ENCODE measurements around the gene OR6T1. TPM values are rescaled to one million over a fixed set of nuclear protein-coding genes. Genes with fewer than 3 reads are reported as not detected.

OR6T1 gene
- not detected in 2 replicates for total RNA-seq (2014; rRNA removed; shearing (Covaris generic))

- no peak for DNase-seq (ENCODE audit: low spot score)
Measured at GRCh38 chr11:123943738-123944137, at the start of gene OR6T1. OR6T1 (minus strand) TSS chr11:123943838; CDS start chr11:123943838, 0 bp downstream.

- no peak for DNase-seq (ENCODE audit: low spot score)
Measured at GRCh38 chr11:123979311-123979710, 35.7 kb upstream of the OR6T1 start.

- no peak for DNase-seq (ENCODE audit: low spot score)
Measured at GRCh38 chr11:123977731-123978347, 34.2 kb upstream of the OR6T1 start, which contains the start of gene OR10S1. OR10S1 (minus strand) TSS chr11:123977781; CDS start chr11:123977664, 117 bp downstream.

GRCh38 chr11:123976770-123977560, 33.3 kb upstream of the OR6T1 start:
- no peak for DNase-seq (ENCODE audit: low spot score)

- DNase-seq (ENCODE audit: low spot score), result peak; percentile 54
Measured at GRCh38 chr11:123973816-123974215, 30.2 kb upstream of the OR6T1 start.

- DNase-seq (ENCODE audit: low spot score), result no peak
Measured at GRCh38 chr11:123956752-123957151, 13.1 kb upstream of the OR6T1 start.

- DNase-seq (ENCODE audit: low spot score), result no peak
Measured at GRCh38 chr11:123945132-123945531, 1.5 kb upstream of the OR6T1 start.

GRCh38 chr11:123942413-123942812, 1.2 kb downstream of the OR6T1 start:
- DNase-seq (ENCODE audit: low spot score), result no peak

- DNase-seq (ENCODE audit: low spot score), result no peak
Measured at GRCh38 chr11:123939317-123939716, 4.3 kb downstream of the OR6T1 start, which contains the start of gene OR4D5. OR4D5 (plus strand) TSS chr11:123939617; CDS start chr11:123939617, 0 bp downstream.

GRCh38 chr11:123924027-123924426, 19.6 kb downstream of the OR6T1 start:
- no peak for DNase-seq (ENCODE audit: low spot score)

GRCh38 chr11:123920943-123921342, 22.7 kb downstream of the OR6T1 start:
- no peak for DNase-seq (ENCODE audit: low spot score)

- no peak for DNase-seq (ENCODE audit: low spot score)
Measured at GRCh38 chr11:123905826-123906225, 37.8 kb downstream of the OR6T1 start.

GRCh38 chr11:123904932-123905331, 38.7 kb downstream of the OR6T1 start:
- no peak for DNase-seq (ENCODE audit: low spot score)

- no peak for DNase-seq (ENCODE audit: low spot score)
Measured at GRCh38 chr11:123903932-123904331, 39.7 kb downstream of the OR6T1 start.

GRCh38 chr11:123901867-123902266, 41.8 kb downstream of the OR6T1 start, which contains the start of gene OR8D4:
OR8D4 (plus strand) TSS chr11:123902167; CDS start chr11:123906432, 4,265 bp downstream.
- DNase-seq (ENCODE audit: low spot score), result no peak

- DNase-seq (ENCODE audit: low spot score), result no peak
Measured at GRCh38 chr11:123899792-123900191, 43.8 kb downstream of the OR6T1 start.

Other genes starting within 250 kb of the OR6T1 start
- gene ZNF202, start 202.2 kb downstream of the OR6T1 start, total RNA-seq (2014; rRNA removed; shearing (Covaris generic)), result 5.7 and 7.1 TPM in 2 replicates
- not detected in 2 replicates for gene OR6X1, start 189.3 kb downstream of the OR6T1 start, total RNA-seq (2014; rRNA removed; shearing (Covaris generic))
- not detected in 2 replicates for gene OR6M1, start 137.5 kb downstream of the OR6T1 start, total RNA-seq (2014; rRNA removed; shearing (Covaris generic))
- gene TMEM225, start 58.2 kb downstream of the OR6T1 start, total RNA-seq (2014; rRNA removed; shearing (Covaris generic)), result not detected in 2 replicates
- not detected in 2 replicates for gene OR8D4, start 41.7 kb downstream of the OR6T1 start, total RNA-seq (2014; rRNA removed; shearing (Covaris generic))
- gene OR4D5, start 4.2 kb downstream of the OR6T1 start, total RNA-seq (2014; rRNA removed; shearing (Covaris generic)), result not detected in 2 replicates
- gene OR10S1, start 33.9 kb upstream of the OR6T1 start, total RNA-seq (2014; rRNA removed; shearing (Covaris generic)), result not detected in 2 replicates
- gene OR10G6, start 51.3 kb upstream of the OR6T1 start, total RNA-seq (2014; rRNA removed; shearing (Covaris generic)), result not detected in 2 replicates
- gene OR10G4, start 69.2 kb upstream of the OR6T1 start, total RNA-seq (2014; rRNA removed; shearing (Covaris generic)), result not detected in 2 replicates
- gene OR10G9, start 79.2 kb upstream of the OR6T1 start, total RNA-seq (2014; rRNA removed; shearing (Covaris generic)), result not detected in 2 replicates
- gene OR10G8, start 83.0 kb upstream of the OR6T1 start, total RNA-seq (2014; rRNA removed; shearing (Covaris generic)), result not detected in 2 replicates
- gene OR10G7, start 97.5 kb upstream of the OR6T1 start, total RNA-seq (2014; rRNA removed; shearing (Covaris generic)), result not detected in 2 replicates
- 1.1 and 2.1 TPM in 2 replicates for gene VWA5A, start 171.6 kb upstream of the OR6T1 start, total RNA-seq (2014; rRNA removed; shearing (Covaris generic))
- gene OR10D3, start 239.5 kb upstream of the OR6T1 start, total RNA-seq (2014; rRNA removed; shearing (Covaris generic)), result not detected in 2 replicates